ENCODE data around the gene TP53TG3.
"Not testable (repeated sequence)": the region's sequence is repeated elsewhere in the genome, so short reads cannot be mapped to it uniquely, and the experiment has no call there.

Gene TP53TG3

GRCh38 chr16:32676065-32676464, at the start of gene TP53TG3:
TSS of gene TP53TG3 (minus strand) at chr16:32676165. CDS start at chr16:32676097, 68 bp downstream.
- H3K27me3 ChIP-seq (replicated peaks; ENCODE audit: control insufficient read depth, insufficient read depth, low read length); DNase-seq (ENCODE audit: low read depth); H3K9ac ChIP-seq (ENCODE audit: low read length); H3K4me3 ChIP-seq (ENCODE audit: low read length); H3K9me3 ChIP-seq (ENCODE audit: control insufficient read depth, low read length); H3K4me1 ChIP-seq (ENCODE audit: control insufficient read depth, insufficient read depth, low read length); H3K36me3 ChIP-seq (ENCODE audit: control insufficient read depth, insufficient read depth, low read length, severe bottlenecking): not testable (repeated sequence)

- not testable (repeated sequence) for H3K9ac ChIP-seq (ENCODE audit: low read length); H3K4me3 ChIP-seq (ENCODE audit: low read length); DNase-seq (ENCODE audit: low read depth); H3K27me3 ChIP-seq (replicated peaks; ENCODE audit: control insufficient read depth, insufficient read depth, low read length); H3K36me3 ChIP-seq (ENCODE audit: control insufficient read depth, insufficient read depth, low read length, severe bottlenecking); H3K4me1 ChIP-seq (ENCODE audit: control insufficient read depth, insufficient read depth, low read length); H3K9me3 ChIP-seq (ENCODE audit: control insufficient read depth, low read length)
These were observed 25.1 kb downstream of the TP53TG3 start for GRCh38 chr16:32650876-32651275.

- H3K9ac ChIP-seq (ENCODE audit: low read length); H3K4me3 ChIP-seq (ENCODE audit: low read length); DNase-seq (ENCODE audit: low read depth); H3K9me3 ChIP-seq (ENCODE audit: control insufficient read depth, low read length); H3K27me3 ChIP-seq (replicated peaks; ENCODE audit: control insufficient read depth, insufficient read depth, low read length); H3K36me3 ChIP-seq (ENCODE audit: control insufficient read depth, insufficient read depth, low read length, severe bottlenecking); H3K4me1 ChIP-seq (ENCODE audit: control insufficient read depth, insufficient read depth, low read length): not testable (repeated sequence)
These were observed 28.4 kb downstream of the TP53TG3 start for GRCh38 chr16:32647562-32647961.

GRCh38 chr16:32646780-32647179, 29.2 kb downstream of the TP53TG3 start:
- H3K4me1 ChIP-seq (ENCODE audit: control insufficient read depth, insufficient read depth, low read length); H3K27me3 ChIP-seq (replicated peaks; ENCODE audit: control insufficient read depth, insufficient read depth, low read length); DNase-seq (ENCODE audit: low read depth); H3K9ac ChIP-seq (ENCODE audit: low read length); H3K4me3 ChIP-seq (ENCODE audit: low read length); H3K9me3 ChIP-seq (ENCODE audit: control insufficient read depth, low read length); H3K36me3 ChIP-seq (ENCODE audit: control insufficient read depth, insufficient read depth, low read length, severe bottlenecking): not testable (repeated sequence)

- not testable (repeated sequence) for H3K36me3 ChIP-seq (ENCODE audit: control insufficient read depth, insufficient read depth, low read length, severe bottlenecking); H3K27me3 ChIP-seq (replicated peaks; ENCODE audit: control insufficient read depth, insufficient read depth, low read length); H3K4me3 ChIP-seq (ENCODE audit: low read length); DNase-seq (ENCODE audit: low read depth); H3K9me3 ChIP-seq (ENCODE audit: control insufficient read depth, low read length); H3K9ac ChIP-seq (ENCODE audit: low read length); H3K4me1 ChIP-seq (ENCODE audit: control insufficient read depth, insufficient read depth, low read length)
These were observed 29.8 kb downstream of the TP53TG3 start for GRCh38 chr16:32646177-32646576.

- not testable (repeated sequence) for DNase-seq (ENCODE audit: low read depth); H3K9ac ChIP-seq (ENCODE audit: low read length); H3K36me3 ChIP-seq (ENCODE audit: control insufficient read depth, insufficient read depth, low read length, severe bottlenecking); H3K9me3 ChIP-seq (ENCODE audit: control insufficient read depth, low read length); H3K4me3 ChIP-seq (ENCODE audit: low read length); H3K27me3 ChIP-seq (replicated peaks; ENCODE audit: control insufficient read depth, insufficient read depth, low read length); H3K4me1 ChIP-seq (ENCODE audit: control insufficient read depth, insufficient read depth, low read length)
These were observed 30.6 kb downstream of the TP53TG3 start for GRCh38 chr16:32645278-32645908.

GRCh38 chr16:32644715-32645114, 31.2 kb downstream of the TP53TG3 start:
- not testable (repeated sequence) for H3K27me3 ChIP-seq (replicated peaks; ENCODE audit: control insufficient read depth, insufficient read depth, low read length); H3K9me3 ChIP-seq (ENCODE audit: control insufficient read depth, low read length); H3K36me3 ChIP-seq (ENCODE audit: control insufficient read depth, insufficient read depth, low read length, severe bottlenecking); DNase-seq (ENCODE audit: low read depth); H3K9ac ChIP-seq (ENCODE audit: low read length); H3K4me3 ChIP-seq (ENCODE audit: low read length); H3K4me1 ChIP-seq (ENCODE audit: control insufficient read depth, insufficient read depth, low read length)

- H3K36me3 ChIP-seq (ENCODE audit: control insufficient read depth, insufficient read depth, low read length, severe bottlenecking); H3K4me3 ChIP-seq (ENCODE audit: low read length); H3K9ac ChIP-seq (ENCODE audit: low read length); H3K27me3 ChIP-seq (replicated peaks; ENCODE audit: control insufficient read depth, insufficient read depth, low read length); H3K4me1 ChIP-seq (ENCODE audit: control insufficient read depth, insufficient read depth, low read length); H3K9me3 ChIP-seq (ENCODE audit: control insufficient read depth, low read length); DNase-seq (ENCODE audit: low read depth): not testable (repeated sequence)
These were observed 38.4 kb downstream of the TP53TG3 start for GRCh38 chr16:32637614-32638013.

GRCh38 chr16:32632096-32632495, 43.9 kb downstream of the TP53TG3 start:
- not testable (repeated sequence) for H3K4me1 ChIP-seq (ENCODE audit: control insufficient read depth, insufficient read depth, low read length); H3K9me3 ChIP-seq (ENCODE audit: control insufficient read depth, low read length); H3K9ac ChIP-seq (ENCODE audit: low read length); H3K27me3 ChIP-seq (replicated peaks; ENCODE audit: control insufficient read depth, insufficient read depth, low read length); H3K4me3 ChIP-seq (ENCODE audit: low read length); DNase-seq (ENCODE audit: low read depth); H3K36me3 ChIP-seq (ENCODE audit: control insufficient read depth, insufficient read depth, low read length, severe bottlenecking)
